Spinal cord (tissue), 10 donors: ENCODE data around the gene TMEM171. TPM values are rescaled to one million over a fixed set of nuclear protein-coding genes. Genes with fewer than 3 reads are reported as not detected.

Experiments
- DNase-seq, 6 donors: peaks; one replicate each; pipeline versions ENCODE4 v3.0.0 to v3.0.0-alpha.2; 2013 to 2015; ENCODE audit warnings: low spot score in 6 of 6, low read depth in 4 of 6
- H3K27ac ChIP-seq: one replicate; pipeline ENCODE4 v1.5.1; 2013; ENCODE audit warnings: low read depth, low read length, control low read depth
- H3K27me3 ChIP-seq: one replicate; pipeline ENCODE4 v1.6.1; 2013; ENCODE audit warnings: low read length; ENCODE audit not compliant: control insufficient read depth, insufficient read depth
- H3K36me3 ChIP-seq: one replicate; pipeline ENCODE4 v1.6.1; 2013; ENCODE audit warnings: low read length; ENCODE audit not compliant: control insufficient read depth, insufficient read depth
- H3K4me1 ChIP-seq: one replicate; pipeline ENCODE4 v1.6.1; 2013; ENCODE audit warnings: low read length; ENCODE audit not compliant: control insufficient read depth, insufficient read depth
- H3K4me3 ChIP-seq: one replicate; pipeline ENCODE4 v1.5.1; 2013; ENCODE audit warnings: low read depth, low read length, control low read depth
- H3K9me3 ChIP-seq: one replicate; pipeline ENCODE4 v1.6.1; 2013; ENCODE audit warnings: low read length; ENCODE audit not compliant: control insufficient read depth, insufficient read depth
- WGBS: methylation state at CpG from one replicate; pipeline ENCODE4 v1.1.5; 2013; ENCODE audit warnings: missing lambda C conversion rate; ENCODE audit not compliant: insufficient coverage; 5-methylcytosine and 5-hydroxymethylcytosine counted together
- polyA plus RNA-seq, 2 donors: library from polyadenylated mRNA; unstranded; fragments of 120-200 nt; gene quantifications; one replicate each; pipeline ENCODE4 v1.2.1, GENCODE V29; 2013; ENCODE audit not compliant: insufficient read length in 2 of 2
- total RNA-seq, 2 donors: library from RNA; depleted of rRNA in 1 of 2; stranded (reverse); fragments of 120-200 nt in 1 of 2; fragments of >200 nt in 1 of 2; gene quantifications; one replicate each; pipeline versions ENCODE4 v1.2.3 to v1.2.4, GENCODE V29; 2013 to 2014
- donor health status: healthy.

TMEM171 gene
- total and polyA plus RNA-seq, 4 donors, result 0.20 to 1.4 (median 0.83) TPM

DNA sequence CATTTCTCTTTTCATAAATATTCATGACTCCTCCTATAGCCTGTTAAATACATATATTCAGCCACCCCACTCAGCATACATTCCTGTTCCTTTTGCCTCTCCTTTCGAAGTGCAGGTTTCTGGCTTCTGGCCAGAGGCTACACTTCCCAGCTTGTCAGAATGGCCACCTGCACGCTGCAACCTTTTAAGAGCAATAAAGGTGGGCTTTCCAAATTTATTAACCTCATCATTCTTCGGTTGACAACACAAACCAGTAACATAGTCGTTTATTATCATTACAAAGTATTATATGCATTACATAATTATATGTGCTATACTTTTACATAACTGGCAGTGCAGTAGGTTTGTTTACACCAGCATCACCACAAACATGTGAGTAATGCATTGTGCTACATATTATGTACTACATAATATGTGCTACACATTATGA is 16.5 kb upstream of the TMEM171 start:
- Histone ChIP-seq H3K27ac (no peak overlapping the region), H3K4me1 (no peaks in the 10 kb centered on the region), H3K27me3 (no peaks in the 10 kb centered on the region), H3K4me3 (no peak overlapping the region), H3K9me3 (no peaks in the 10 kb centered on the region), H3K36me3 (no peaks in the 10 kb centered on the region)
- WGBS, result 67% methylated on average over 1 of the region's 4 CpGs
- no peak for DNase-seq

DNA sequence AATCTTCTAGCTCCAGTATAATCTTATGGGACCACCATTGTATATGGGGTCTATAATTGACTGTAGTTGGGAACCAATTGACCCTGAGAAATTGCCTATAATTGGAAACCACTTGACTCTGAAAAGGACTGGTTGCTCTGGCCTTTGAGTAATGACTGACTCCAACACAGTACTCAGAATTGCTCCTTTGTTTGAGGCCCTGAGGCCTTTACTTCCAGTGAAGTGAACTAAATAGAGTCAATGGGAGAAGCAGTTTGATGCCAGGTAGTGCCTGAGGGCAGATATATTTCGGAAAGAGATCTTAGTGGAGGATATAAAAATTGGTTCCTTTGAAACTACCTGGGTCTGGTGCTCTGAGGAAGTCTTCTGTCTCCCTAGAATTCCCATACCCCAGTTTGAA is 16.0 kb upstream of the TMEM171 start:
- WGBS, result no CpG with 5 or more reads among the region's 1 CpG
- no peak overlapping the region for H3K27ac ChIP-seq
- no peaks in the 10 kb centered on the region for H3K27me3 ChIP-seq
- no peaks in the 10 kb centered on the region for H3K9me3 ChIP-seq
- H3K36me3 ChIP-seq, result no peaks in the 10 kb centered on the region
- H3K4me1 ChIP-seq, result no peaks in the 10 kb centered on the region
- no peak for DNase-seq
- no peak overlapping the region for H3K4me3 ChIP-seq

DNA sequence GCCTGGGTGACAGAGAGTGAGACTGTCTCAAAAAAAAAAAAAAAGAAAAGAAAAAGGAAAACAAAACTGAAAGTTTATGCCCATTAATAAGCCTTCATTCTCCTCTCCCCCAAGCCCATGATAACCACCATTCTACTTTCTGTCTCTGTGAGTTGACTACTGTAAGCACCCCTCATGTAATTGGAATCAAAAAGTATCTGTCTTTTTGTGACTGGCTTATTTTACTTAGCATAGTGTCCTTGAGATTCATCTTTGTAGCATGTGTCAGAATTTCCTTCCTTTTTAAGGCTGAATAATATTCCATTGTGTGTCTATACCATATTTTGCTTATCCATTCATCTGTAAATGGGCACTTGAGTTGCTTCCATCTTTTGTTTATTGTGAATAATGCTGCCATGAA is 14.0 kb upstream of the TMEM171 start:
- Histone ChIP-seq H3K4me3 (no peak overlapping the region), H3K9me3 (no peaks in the 10 kb centered on the region), H3K27me3 (no peaks in the 10 kb centered on the region), H3K27ac (no peak overlapping the region), H3K4me1 (no peaks in the 10 kb centered on the region), H3K36me3 (no peaks in the 10 kb centered on the region)
- no peak for DNase-seq

DNA sequence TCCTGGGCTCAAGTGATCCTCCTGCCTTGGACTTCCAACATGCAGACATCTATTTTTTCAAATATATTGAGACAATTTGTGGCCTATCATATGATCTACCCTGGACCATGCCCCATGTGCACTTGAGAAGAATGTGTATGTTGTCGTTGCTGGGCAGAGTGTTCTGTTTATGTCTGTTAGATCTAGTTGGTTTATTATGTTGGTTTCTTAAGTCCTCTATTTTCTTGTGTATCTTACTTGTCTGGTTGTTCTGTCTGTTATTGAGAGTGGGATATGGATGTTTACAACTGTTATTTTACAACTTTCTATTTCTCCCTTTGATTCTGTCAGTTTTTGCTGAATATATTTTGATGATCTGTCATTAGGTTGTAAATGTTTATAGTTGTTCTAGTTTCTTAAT is 10.2 kb upstream of the TMEM171 start:
- Histone ChIP-seq H3K36me3 (no peaks in the 10 kb centered on the region), H3K27me3 (no peaks in the 10 kb centered on the region), H3K27ac (no peak overlapping the region), H3K4me3 (no peak overlapping the region), H3K9me3 (no peaks in the 10 kb centered on the region), H3K4me1 (no peaks in the 10 kb centered on the region)
- no peak for DNase-seq
- 86% methylated on average over 1 of the region's 1 CpG for WGBS

DNA sequence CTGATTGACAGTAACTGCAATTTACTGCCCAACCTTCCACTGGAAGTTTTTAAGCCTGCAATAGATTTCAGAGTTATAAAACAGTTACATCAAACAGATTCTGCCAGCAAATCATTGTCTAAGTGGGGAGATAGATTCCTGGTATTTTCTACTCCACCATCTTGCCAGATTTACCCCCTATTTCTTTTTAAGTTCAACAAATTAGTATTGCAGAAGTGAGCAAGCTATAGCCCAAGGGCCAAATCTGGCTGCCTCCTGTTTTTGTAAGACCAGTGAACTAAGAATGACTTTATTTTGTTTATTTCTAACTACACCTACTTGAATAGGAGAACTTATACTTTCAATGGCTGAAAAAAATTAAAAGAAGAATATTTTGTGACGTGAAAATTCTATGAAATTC is 8.8 kb upstream of the TMEM171 start:
- no peak overlapping the region for H3K27ac ChIP-seq
- no peak overlapping the region for H3K4me3 ChIP-seq
- no peaks in the 10 kb centered on the region for H3K27me3 ChIP-seq
- no peak for DNase-seq
- H3K9me3 ChIP-seq, result no peaks in the 10 kb centered on the region
- H3K4me1 ChIP-seq, result no peaks in the 10 kb centered on the region
- no CpG with 5 or more reads among the region's 1 CpG for WGBS
- no peaks in the 10 kb centered on the region for H3K36me3 ChIP-seq

DNA sequence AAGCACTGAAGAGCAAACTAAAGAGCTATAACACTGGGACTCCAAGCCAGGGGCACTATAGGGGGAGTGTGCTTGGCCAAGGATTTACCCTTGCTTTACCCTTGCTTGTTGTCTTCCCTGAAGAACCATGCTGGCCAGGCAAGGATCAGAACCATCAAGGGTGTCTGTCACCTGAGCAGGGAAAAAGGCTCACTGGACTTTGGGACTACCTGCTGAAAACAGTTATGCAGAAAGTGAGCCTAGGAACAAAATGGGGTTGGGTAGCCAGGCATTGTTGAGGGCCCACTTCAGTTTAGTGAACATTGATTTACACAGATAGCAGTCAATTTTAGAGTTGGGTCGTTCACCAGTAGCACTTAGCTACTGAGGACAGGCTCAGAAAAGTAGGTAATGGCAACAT is 8.0 kb upstream of the TMEM171 start:
- Histone ChIP-seq H3K4me3 (no peak overlapping the region), H3K4me1 (no peaks in the 10 kb centered on the region), H3K36me3 (no peaks in the 10 kb centered on the region), H3K27me3 (peaks cover 4% of the 10 kb centered on the region), H3K9me3 (no peaks in the 10 kb centered on the region), H3K27ac (no peak overlapping the region)
- WGBS, result 100% methylated on average over 1 of the region's 1 CpG
- DNase-seq, result no peak

DNA sequence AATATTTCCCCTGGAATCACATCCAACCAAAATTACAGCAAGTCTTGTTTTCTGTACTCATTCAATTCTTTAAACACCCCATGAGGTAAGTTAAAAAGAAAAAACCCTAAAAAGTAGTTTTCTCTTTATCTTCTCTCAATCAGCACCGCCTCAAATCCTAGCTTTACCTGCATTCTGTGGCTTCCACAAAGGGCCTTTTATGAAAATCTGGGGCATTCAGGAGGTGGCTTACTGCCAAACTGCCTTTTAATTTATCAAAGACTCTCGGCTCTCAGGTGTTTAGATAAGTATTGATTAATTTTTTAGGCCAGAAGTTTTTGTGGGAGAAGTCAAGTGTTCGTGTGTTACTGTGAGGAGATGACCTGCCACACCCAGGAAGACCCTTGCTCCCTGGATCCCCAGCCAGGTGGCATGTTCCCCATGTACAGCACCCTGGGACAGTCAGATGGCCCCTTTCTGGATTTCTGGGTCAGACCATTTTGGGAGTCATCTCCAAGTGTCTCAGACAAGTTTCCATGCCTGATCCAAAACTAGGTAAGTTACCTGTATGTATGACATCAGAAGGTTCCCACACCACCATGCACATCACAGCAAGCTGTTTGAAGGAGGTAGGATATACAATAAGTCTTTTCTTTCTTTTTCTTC is 6.2 kb upstream of the TMEM171 start:
- H3K4me1 ChIP-seq, result no peaks in the 10 kb centered on the region
- DNase-seq, result no peak
- no peaks in the 10 kb centered on the region for H3K36me3 ChIP-seq
- no peak overlapping the region for H3K4me3 ChIP-seq
- no CpG with 5 or more reads among the region's 3 CpGs for WGBS
- H3K27ac ChIP-seq, result no peak overlapping the region
- no peaks in the 10 kb centered on the region for H3K9me3 ChIP-seq
- H3K27me3 ChIP-seq, result peaks cover 4% of the 10 kb centered on the region

DNA sequence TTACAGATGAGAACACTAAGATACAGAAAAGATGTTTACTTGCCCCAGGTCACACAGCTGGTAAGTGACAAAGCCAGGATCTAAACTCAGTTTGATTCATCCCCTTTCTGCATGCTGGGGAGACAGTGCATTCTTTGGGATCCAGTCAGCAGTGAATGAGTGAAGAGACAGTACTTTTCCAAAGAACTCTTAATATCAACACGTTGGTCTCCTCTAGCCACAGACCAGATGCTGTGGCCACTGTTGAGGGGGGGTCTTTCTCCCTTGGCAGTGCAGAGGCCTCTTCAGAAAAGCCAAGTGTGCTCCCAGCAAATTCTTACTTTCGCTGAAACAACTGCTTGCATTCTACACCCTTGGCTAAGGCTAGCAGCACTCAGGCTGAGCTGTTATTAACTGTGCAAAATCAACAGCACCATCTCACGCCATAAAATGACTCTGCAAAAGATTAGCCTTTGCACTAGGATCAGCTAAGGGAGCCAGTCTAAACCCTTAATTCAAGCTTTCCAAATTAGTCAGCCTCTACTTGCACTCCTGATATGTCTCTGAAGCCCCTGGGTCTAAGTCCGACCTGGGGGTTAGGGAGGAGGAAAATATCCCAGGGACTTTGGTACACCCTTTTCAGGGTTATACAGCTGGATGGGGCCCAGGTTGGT is 4.8 kb upstream of the TMEM171 start:
- WGBS, result 79% methylated on average over 2 of the region's 4 CpGs
- Histone ChIP-seq H3K4me1 (peaks cover 4% of the 10 kb centered on the region), H3K27ac (no peak overlapping the region), H3K9me3 (no peaks in the 10 kb centered on the region), H3K4me3 (no peak overlapping the region), H3K27me3 (peaks cover 11% of the 10 kb centered on the region), H3K36me3 (no peaks in the 10 kb centered on the region)
- DNase-seq, result peak in 1 of 6 donors; percentile 7

DNA sequence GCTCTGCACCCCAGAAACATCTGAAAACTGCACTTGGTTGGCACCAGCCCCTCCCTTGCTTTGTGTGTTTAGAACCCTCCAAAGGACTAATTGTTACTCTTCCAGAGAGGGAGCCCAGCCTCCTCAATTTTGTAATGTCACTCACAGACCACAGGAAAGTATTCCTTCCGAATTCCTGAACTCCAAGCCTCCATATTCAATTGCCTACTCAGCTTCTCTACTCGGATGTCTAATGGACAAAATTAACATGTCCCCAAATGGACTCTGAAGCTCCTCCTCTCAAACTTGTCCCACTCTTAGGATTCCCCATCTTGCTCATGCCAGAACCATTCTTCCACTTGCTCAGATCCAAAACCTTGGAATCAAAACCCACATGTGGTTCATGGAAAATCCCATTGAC is 3.9 kb upstream of the TMEM171 start:
- no peak overlapping the region for H3K4me3 ChIP-seq
- no peaks in the 10 kb centered on the region for H3K9me3 ChIP-seq
- 61% methylated on average over 2 of the region's 2 CpGs for WGBS
- DNase-seq, result no peak
- H3K27ac ChIP-seq, result no peak overlapping the region
- H3K4me1 ChIP-seq, result peaks cover 4% of the 10 kb centered on the region
- H3K27me3 ChIP-seq, result peaks cover 20% of the 10 kb centered on the region
- H3K36me3 ChIP-seq, result no peaks in the 10 kb centered on the region

DNA sequence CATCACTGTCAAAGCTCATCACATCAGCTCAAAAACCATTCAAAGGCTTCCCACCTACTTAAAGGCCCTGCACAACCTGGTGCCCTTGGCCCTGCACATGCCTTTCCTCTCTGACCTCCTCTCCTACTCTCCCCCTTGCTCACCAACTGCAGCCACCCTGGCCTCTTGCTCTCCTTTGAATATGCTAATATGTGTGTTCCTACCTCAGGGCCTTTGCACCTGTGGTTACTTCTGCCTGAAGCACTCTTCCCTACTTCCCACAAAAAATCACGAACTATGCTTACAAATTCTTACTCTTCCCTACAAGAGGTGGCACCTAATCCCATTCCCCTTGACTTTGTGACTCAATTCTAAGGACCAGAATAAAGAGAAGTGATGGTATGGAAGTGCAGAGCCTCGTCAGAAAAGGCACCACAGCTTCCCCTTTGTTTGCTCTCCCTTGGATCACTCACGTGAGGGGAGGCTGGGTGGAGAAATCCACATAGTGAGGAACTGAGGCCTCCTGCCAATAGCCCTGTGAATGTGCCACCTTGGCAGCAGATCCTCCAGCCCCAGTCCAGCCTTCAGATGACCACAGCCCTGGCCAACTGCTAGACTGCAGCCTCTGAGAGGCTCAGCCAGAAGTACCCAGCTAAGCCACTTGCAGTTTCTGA is 3.2 kb upstream of the TMEM171 start:
- Histone ChIP-seq H3K27me3 (peaks cover 27% of the 10 kb centered on the region), H3K9me3 (no peaks in the 10 kb centered on the region), H3K27ac (no peak overlapping the region), H3K36me3 (no peaks in the 10 kb centered on the region), H3K4me1 (peaks cover 4% of the 10 kb centered on the region), H3K4me3 (no peak overlapping the region)
- WGBS, result 50% methylated on average over 1 of the region's 3 CpGs
- DNase-seq, result no peak
